Astrocyte of the cerebellum (primary cell): ENCODE measurements around the gene HHAT.

Experiments used
- DNase-seq: peaks from one replicate; pipeline ENCODE4 v3.0.0-alpha.2; 2011; ENCODE audit warnings: low read depth
- H3K4me3 ChIP-seq: 2 replicates; pipeline ENCODE4 v1.5.1; 2011; ENCODE audit warnings: mild to moderate bottlenecking, low read depth, low read length, moderate library complexity
- in situ Hi-C: cut with HindIII; loops from 2 replicates; pipeline ENCODE4 v1.10.0; 2017; ENCODE audit warnings: low sequenced_read_pairs
- TF ChIP-seq, protein P1 (sequence below): IDR thresholded peaks from 2 replicates; pipeline ENCODE4 v1.5.1; 2012; ENCODE audit warnings: low read length, low read depth, moderate library complexity, mild to moderate bottlenecking; ENCODE audit errors: missing control alignments

Gene HHAT

DNA sequence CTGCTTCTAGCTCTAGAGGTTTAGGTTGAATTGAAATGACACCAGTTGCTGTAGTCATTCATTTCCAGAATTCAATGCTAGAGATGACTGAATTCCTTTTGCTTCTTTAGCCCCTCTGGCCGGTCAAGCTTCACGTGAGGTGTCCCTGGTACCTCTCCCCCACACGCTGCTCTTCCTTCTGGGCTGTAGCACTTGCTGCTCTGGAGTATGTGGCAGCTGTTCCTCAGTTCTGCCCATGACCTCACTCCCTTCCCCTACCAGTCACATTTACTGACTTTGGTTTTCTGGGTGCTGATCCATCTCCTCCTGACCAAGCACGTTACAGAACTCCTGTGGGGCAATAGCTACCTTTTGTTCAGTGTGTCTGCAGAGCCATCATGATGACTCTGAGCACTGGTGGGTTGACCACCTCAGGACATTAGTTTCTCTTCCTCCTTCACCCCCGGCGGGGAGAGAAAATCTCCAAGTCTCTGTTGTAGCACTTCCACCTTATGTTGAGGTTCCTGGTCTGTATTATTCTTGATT is 128.1 kb downstream of the HHAT start:
- H3K4me3 ChIP-seq = no peak overlapping the region
- TF ChIP-seq, protein P1, sequence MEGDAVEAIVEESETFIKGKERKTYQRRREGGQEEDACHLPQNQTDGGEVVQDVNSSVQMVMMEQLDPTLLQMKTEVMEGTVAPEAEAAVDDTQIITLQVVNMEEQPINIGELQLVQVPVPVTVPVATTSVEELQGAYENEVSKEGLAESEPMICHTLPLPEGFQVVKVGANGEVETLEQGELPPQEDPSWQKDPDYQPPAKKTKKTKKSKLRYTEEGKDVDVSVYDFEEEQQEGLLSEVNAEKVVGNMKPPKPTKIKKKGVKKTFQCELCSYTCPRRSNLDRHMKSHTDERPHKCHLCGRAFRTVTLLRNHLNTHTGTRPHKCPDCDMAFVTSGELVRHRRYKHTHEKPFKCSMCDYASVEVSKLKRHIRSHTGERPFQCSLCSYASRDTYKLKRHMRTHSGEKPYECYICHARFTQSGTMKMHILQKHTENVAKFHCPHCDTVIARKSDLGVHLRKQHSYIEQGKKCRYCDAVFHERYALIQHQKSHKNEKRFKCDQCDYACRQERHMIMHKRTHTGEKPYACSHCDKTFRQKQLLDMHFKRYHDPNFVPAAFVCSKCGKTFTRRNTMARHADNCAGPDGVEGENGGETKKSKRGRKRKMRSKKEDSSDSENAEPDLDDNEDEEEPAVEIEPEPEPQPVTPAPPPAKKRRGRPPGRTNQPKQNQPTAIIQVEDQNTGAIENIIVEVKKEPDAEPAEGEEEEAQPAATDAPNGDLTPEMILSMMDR = no peak
- no peak for DNase-seq
- in situ Hi-C loops = no loop called here

DNA sequence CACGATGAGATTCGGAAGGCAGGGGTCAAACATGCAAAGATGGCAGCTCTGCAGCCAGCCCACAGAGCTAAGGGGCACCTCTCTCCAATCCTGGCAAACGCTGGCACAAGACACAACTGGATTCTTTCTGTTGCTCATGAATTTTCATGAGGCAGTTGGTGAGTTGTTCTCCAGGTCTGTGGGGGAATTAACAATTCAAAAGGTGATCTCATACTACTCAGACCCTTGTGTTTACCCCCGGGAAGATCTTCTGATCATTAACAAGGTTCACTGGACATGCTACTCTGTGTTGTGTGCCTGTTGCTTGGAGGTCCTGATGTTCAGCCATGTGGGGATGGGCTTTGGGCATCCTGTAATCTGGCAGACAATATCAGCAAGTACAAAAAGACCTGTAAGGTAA is 128.9 kb downstream of the HHAT start:
- TF ChIP-seq, protein P1 = no peak
- in situ Hi-C loops = no loop called here
- no peak for DNase-seq
- H3K4me3 ChIP-seq = no peak overlapping the region

DNA sequence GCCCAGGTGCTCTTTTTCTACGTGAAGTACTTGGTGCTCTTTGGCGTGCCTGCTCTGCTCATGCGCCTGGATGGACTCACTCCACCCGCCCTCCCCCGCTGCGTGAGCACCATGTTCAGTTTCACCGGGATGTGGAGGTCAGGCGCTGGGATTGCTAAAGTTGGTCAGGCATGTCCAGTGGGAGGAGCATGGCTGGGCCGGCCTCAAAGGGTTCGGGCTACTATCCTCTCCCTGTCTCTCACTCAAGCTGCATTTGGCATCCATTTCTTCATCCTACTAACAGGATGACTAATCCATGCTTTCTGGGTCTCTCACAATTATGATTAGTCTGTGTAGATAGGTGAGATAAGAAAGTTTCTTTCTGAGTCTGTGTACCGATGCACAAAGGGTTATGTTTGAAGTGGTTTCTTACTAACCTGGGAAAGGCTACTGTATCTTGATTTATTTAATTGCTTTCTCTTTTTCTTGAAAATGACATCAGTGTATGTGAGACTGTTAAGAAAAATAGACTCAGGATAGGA is 135.9 kb downstream of the HHAT start:
- in situ Hi-C loops = no loop called here
- H3K4me3 ChIP-seq = no peak overlapping the region
- no peak for DNase-seq
- TF ChIP-seq, protein P1 = no peak

DNA sequence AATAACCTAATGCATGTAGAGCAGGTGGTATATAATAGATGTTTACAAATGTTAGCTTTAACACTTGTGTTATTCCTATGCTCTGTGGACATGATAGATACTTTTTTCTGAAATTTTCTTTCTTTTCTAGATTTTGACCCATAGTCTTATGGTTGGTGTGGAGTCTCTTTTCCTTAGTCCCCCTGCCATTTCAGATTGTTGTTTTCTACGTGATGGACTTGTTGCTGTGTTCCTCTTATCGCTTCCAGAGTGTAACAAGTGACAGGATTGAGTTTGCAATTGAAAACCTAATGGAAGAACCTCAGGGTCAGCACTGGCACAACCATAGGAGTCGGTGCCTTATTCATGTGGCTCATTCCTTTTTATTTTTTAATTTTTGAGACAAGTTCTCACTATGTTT is 136.4 kb downstream of the HHAT start:
- H3K4me3 ChIP-seq = no peak overlapping the region
- DNase-seq = no peak
- TF ChIP-seq, protein P1 = no peak
- in situ Hi-C loops = no loop called here

DNA sequence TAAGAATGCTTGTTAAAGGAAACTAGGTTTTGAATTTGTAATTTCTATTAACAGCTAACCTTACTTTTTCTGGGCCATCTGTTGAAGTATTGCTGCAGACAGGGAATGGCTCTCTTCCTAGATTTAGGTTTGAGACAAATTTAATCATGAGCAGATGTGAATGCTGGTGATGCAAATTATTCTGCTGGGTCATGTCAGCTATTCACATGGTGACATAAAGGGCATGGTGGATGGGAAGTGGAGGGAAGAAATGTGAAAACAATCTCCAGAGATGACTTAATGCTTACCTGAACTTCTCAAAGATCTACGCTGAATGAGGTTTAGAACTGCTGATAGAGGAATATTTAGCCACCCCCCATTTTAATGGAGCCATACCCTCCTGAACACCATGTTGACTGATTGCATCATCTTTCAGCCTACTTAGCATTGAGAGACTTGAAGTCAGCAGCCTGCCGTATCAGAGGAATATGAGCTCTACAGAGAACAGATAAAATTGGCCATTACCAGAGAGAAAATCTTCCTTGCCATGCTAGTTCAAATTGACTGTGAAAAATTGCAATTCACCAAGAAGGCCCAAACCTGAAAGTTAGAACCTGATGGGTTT is 138.8 kb downstream of the HHAT start:
- no peak for DNase-seq
- H3K4me3 ChIP-seq = no peak overlapping the region
- in situ Hi-C loops = no loop called here
- TF ChIP-seq, protein P1 = no peak

DNA sequence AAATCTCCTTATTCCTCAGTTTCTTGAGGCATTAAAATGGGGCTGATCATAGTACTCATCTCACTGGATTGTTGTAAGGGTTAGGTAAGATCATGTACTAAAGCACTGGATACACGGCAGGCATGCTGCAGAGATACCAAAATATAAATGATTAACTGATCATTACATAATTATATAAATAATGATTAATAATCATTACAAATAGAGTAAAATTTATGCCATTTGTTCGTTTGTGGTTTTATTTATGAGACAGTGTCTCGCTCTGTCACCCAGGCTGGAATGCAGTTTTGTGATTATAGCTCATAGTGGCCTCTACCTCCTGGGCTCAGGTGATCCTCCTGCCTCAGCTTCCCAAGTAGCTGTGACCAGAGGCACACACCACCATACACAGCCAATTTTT is 140.7 kb downstream of the HHAT start:
- in situ Hi-C loops = no loop called here
- TF ChIP-seq, protein P1 = no peak
- no peak for DNase-seq
- no peak overlapping the region for H3K4me3 ChIP-seq
